Uterus (tissue), 4 donors: ENCODE measurements around the gene TOR2A. TPM values are rescaled to one million over a fixed set of nuclear protein-coding genes. Genes with fewer than 3 reads are reported as not detected.

ENCODE experiments used
- DNase-seq, 2 donors: peaks; one replicate each; pipeline ENCODE4 v3.0.0-alpha.2; 2019 to 2020
- H3K27ac ChIP-seq, 2 donors: fragments of 200-600 bp; sonication (generic); 1 replicate in 1 of 2; 2 replicates in 1 of 2; pipeline ENCODE4 v1.5.1; 2016 to 2018
- H3K27me3 ChIP-seq, 2 donors: fragments of 200-600 bp; sonication (generic); one replicate each; pipeline ENCODE4 v1.5.1; 2018 to 2019; ENCODE audit warnings: control low read depth in 1 of 2
- H3K36me3 ChIP-seq, 2 donors: fragments of 200-600 bp; sonication (generic); one replicate each; pipeline ENCODE4 v1.5.1; 2019; ENCODE audit warnings: control low read depth in 1 of 2
- H3K4me1 ChIP-seq, 2 donors: fragments of 200-600 bp; sonication (generic); one replicate each; pipeline ENCODE4 v1.5.1; 2018 to 2019; ENCODE audit warnings: control low read depth in 1 of 2
- H3K4me3 ChIP-seq, 2 donors: fragments of 200-600 bp; sonication (generic); 1 replicate in 1 of 2; 2 replicates in 1 of 2; pipeline ENCODE4 v1.5.1; 2018 to 2019; ENCODE audit warnings: mild to moderate bottlenecking in 1 of 2
- H3K9me3 ChIP-seq, 2 donors: fragments of 200-600 bp; sonication (generic); one replicate each; pipeline ENCODE4 v1.5.1; 2019; ENCODE audit warnings: control low read depth in 1 of 2
- POLR2A ChIP-seq, 2 donors: fragments of 450-650 bp; IDR thresholded peaks; one replicate each; pipeline ENCODE4 v1.6.1; 2016; ENCODE audit warnings: antibody characterized with exemption in 2 of 2, mild to moderate bottlenecking in 1 of 2, moderate library complexity in 1 of 2
- intact Hi-C: fragments of 100-400 bp; cut with DNase I; formaldehyde crosslinking; loops from one replicate; pipeline ENCODE4 v1.15.1; 2023; ENCODE audit warnings: low total_unique reads
- total RNA-seq, 4 donors: library from RNA; depleted of rRNA in 3 of 4; stranded (reverse); fragments of >200 nt in 3 of 4; gene quantifications; one replicate each; pipeline versions ENCODE4 v1.1.0 to v1.2.4, GENCODE V29; 2014 to 2023
- TF ChIP-seq, protein P1 (sequence below), 4 experiments: fragments of 200-600 bp in 2 of 4; fragments of 450-650 bp in 2 of 4; sonication (generic) in 2 of 4; IDR thresholded peaks; one replicate each; pipeline ENCODE4 v1.5.1; 2016 to 2019; ENCODE audit warnings: antibody characterized with exemption in 4 of 4, mild to moderate bottlenecking in 2 of 4, moderate library complexity in 1 of 4
- donor health status: DM: yes; HTN: yes; CAD: no.

TOR2A gene
- total RNA-seq, 4 donors from 2014 or later = 2.0 to 73.8 (median 7.0) TPM

DNA sequence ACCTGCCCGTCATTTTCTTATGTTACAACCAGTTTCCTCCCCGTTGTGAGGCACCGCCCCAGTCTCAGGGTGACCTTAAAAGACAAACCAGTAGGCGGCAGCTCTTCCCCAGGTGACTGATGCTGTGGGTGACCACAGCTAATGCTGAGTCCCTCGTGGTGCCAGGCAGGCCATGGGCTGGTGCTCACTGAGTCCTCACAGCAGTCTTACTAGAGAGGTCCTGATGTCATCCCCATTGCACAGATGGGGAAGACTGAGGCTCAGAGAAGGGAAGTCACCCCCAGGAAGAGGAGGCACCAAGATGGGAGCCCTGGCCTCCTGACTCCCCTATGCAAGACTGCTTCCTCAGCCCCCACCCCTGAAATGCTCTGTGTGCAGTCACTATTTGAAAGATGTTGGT lies 27.3 kb downstream of the TOR2A start:
- no peaks in the 10 kb centered on the region for H3K27me3 ChIP-seq
- H3K36me3 ChIP-seq = no peaks in the 10 kb centered on the region
- H3K4me1 ChIP-seq = no peaks in the 10 kb centered on the region
- H3K9me3 ChIP-seq = no peaks in the 10 kb centered on the region
- intact Hi-C loops = no loop called here
- DNase-seq = no peak
- H3K4me3 ChIP-seq = no peak overlapping the region
- no peak for TF ChIP-seq POLR2A (IDR thresholded peaks at IDR 0.05)
- TF ChIP-seq, protein P1, sequence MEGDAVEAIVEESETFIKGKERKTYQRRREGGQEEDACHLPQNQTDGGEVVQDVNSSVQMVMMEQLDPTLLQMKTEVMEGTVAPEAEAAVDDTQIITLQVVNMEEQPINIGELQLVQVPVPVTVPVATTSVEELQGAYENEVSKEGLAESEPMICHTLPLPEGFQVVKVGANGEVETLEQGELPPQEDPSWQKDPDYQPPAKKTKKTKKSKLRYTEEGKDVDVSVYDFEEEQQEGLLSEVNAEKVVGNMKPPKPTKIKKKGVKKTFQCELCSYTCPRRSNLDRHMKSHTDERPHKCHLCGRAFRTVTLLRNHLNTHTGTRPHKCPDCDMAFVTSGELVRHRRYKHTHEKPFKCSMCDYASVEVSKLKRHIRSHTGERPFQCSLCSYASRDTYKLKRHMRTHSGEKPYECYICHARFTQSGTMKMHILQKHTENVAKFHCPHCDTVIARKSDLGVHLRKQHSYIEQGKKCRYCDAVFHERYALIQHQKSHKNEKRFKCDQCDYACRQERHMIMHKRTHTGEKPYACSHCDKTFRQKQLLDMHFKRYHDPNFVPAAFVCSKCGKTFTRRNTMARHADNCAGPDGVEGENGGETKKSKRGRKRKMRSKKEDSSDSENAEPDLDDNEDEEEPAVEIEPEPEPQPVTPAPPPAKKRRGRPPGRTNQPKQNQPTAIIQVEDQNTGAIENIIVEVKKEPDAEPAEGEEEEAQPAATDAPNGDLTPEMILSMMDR (IDR thresholded peaks at IDR 0.05) = no peak
- no peak overlapping the region for H3K27ac ChIP-seq

- no peak within 1 kb of the TSS for H3K27ac ChIP-seq
- H3K9me3 ChIP-seq = no peaks in the 10 kb centered on the region
- no peak within 1 kb of the TSS for H3K4me3 ChIP-seq
- TF ChIP-seq, protein P1 (IDR thresholded peaks at IDR 0.05) = no peak
- TF ChIP-seq POLR2A (IDR thresholded peaks at IDR 0.05) = no peak
- intact Hi-C loops = no loop called here
- H3K4me1 ChIP-seq = no peaks in the 10 kb centered on the region
- DNase-seq = no peak
- no peaks in the 10 kb centered on the region for H3K27me3 ChIP-seq
- no peaks in the 10 kb centered on the region for H3K36me3 ChIP-seq
Observed at GRCh38 chr9:127706836-127707241, 28.3 kb downstream of the TOR2A start, which contains the start of gene CFAP157. TSS of gene CFAP157 (plus strand) at chr9:127706988. CDS start at chr9:127707032, 44 bp downstream.

DNA sequence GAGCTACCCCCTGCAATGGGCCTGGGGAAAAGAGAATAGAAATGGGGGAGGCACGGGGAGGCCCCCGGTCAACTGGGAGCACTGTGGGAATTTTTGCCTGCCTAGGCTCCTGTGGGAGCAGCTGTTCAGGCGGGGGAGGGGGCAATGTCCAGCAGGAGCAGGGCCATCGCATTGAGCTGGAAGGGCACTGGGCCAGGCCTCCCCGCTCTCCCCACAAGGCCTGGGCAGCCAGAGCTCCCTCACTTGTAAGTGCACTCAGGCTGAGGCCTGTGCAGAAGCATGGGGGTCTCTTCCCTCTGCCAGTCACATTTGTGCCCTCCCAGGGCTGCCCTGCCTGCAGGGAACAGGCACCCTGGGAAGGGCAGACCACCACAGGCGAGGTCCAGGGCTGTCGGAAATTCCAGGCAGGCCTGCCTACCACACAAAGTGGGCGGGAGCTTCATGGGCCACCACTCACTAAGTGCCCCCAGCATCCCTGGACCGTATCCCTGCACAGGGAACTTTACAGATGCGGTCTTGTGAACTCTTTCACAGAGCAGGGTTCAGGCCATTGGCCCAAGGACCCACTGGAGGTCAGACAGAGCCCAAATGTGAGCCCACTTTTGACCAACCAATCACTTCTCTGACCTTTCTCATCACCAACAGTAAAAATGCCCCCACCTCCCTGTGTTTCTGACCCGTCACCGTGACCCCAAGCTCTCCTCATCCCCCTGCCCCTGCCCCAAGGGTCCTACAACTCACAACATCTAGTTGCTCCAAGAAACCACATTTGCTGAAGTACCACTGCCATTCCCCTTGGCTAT lies 29.3 kb downstream of the TOR2A start:
- H3K4me3 ChIP-seq = no peak overlapping the region
- no peaks in the 10 kb centered on the region for H3K27me3 ChIP-seq
- H3K4me1 ChIP-seq = no peaks in the 10 kb centered on the region
- intact Hi-C loops = no loop called here
- H3K27ac ChIP-seq = no peak overlapping the region
- TF ChIP-seq POLR2A (IDR thresholded peaks at IDR 0.05) = no peak
- TF ChIP-seq, protein P1 (IDR thresholded peaks at IDR 0.05) = no peak
- no peaks in the 10 kb centered on the region for H3K36me3 ChIP-seq
- DNase-seq = no peak
- H3K9me3 ChIP-seq = no peaks in the 10 kb centered on the region

GRCh38 chr9:127703289-127703946 lies 31.7 kb downstream of the TOR2A start:
- no peaks in the 10 kb centered on the region for H3K36me3 ChIP-seq
- no peaks in the 10 kb centered on the region for H3K4me1 ChIP-seq
- TF ChIP-seq, protein P1 (IDR thresholded peaks at IDR 0.05) = no peak
- TF ChIP-seq POLR2A (IDR thresholded peaks at IDR 0.05) = no peak
- H3K4me3 ChIP-seq = no peak overlapping the region
- DNase-seq = no peak
- H3K9me3 ChIP-seq = no peaks in the 10 kb centered on the region
- intact Hi-C loops = no loop called here
- H3K27me3 ChIP-seq = no peaks in the 10 kb centered on the region
- no peak overlapping the region for H3K27ac ChIP-seq
